ENCODE results near the gene MYO5B.

DNA sequence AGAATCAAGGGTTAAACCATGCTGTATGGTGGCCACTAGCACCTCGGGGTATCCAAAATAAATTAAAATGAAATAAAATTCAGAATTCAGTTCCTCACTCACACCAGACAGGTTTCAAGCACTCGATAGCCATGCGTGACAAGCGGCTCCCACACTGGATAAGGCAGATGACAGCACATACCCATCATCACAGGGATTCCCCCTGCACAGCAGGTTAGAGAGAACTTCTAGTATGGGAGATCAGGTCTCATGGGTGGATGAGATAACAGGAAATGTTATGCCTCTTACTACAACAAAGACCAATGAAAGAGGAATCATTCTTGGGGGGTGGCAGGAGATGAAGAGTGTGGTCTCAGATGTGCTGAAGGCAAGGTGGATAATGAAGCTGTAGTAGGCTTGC is 259.7 kb downstream of the MYO5B start:
- TF ChIP-seq, protein P1, sequence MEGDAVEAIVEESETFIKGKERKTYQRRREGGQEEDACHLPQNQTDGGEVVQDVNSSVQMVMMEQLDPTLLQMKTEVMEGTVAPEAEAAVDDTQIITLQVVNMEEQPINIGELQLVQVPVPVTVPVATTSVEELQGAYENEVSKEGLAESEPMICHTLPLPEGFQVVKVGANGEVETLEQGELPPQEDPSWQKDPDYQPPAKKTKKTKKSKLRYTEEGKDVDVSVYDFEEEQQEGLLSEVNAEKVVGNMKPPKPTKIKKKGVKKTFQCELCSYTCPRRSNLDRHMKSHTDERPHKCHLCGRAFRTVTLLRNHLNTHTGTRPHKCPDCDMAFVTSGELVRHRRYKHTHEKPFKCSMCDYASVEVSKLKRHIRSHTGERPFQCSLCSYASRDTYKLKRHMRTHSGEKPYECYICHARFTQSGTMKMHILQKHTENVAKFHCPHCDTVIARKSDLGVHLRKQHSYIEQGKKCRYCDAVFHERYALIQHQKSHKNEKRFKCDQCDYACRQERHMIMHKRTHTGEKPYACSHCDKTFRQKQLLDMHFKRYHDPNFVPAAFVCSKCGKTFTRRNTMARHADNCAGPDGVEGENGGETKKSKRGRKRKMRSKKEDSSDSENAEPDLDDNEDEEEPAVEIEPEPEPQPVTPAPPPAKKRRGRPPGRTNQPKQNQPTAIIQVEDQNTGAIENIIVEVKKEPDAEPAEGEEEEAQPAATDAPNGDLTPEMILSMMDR (IDR thresholded peaks at IDR 0.05): no peak
- TF ChIP-seq ZFX (IDR thresholded peaks at IDR 0.05; ENCODE audit: borderline replicate concordance): no peak

Data from 22Rv1 (cell line).